Duodenal mucosa (tissue), 2 donors: ENCODE measurements around the gene CTRL.

Source experiments
- H3K27ac ChIP-seq: one replicate; pipeline ENCODE4 v1.7.0; 2013; ENCODE audit warnings: low read depth, low read length
- H3K27me3 ChIP-seq, 2 donors: one replicate each; pipeline ENCODE4 v1.7.0; 2013; ENCODE audit warnings: low read length in 2 of 2, control low read depth in 1 of 2; ENCODE audit not compliant: insufficient read depth in 2 of 2, control insufficient read depth in 1 of 2
- H3K36me3 ChIP-seq, 2 donors: one replicate each; pipeline ENCODE4 v1.7.0; 2013; ENCODE audit warnings: low read length in 2 of 2, control low read depth in 1 of 2; ENCODE audit not compliant: insufficient read depth in 2 of 2, control insufficient read depth in 1 of 2
- H3K4me1 ChIP-seq, 2 donors: one replicate each; pipeline ENCODE4 v1.7.0; 2013; ENCODE audit warnings: low read length in 2 of 2, control low read depth in 1 of 2; ENCODE audit not compliant: insufficient read depth in 2 of 2, control insufficient read depth in 1 of 2
- H3K4me3 ChIP-seq, 2 donors: one replicate each; pipeline ENCODE4 v1.7.0; 2013; ENCODE audit warnings: low read length in 2 of 2, low read depth in 1 of 2
- H3K9ac ChIP-seq, 2 donors: one replicate each; pipeline ENCODE4 v1.7.0; 2013; ENCODE audit warnings: low read length in 2 of 2, low read depth in 1 of 2
- H3K9me3 ChIP-seq, 2 donors: one replicate each; pipeline ENCODE4 v1.7.0; 2013; ENCODE audit warnings: low read length in 2 of 2, control low read depth in 1 of 2; ENCODE audit not compliant: control insufficient read depth in 1 of 2

The CTRL gene

DNA sequence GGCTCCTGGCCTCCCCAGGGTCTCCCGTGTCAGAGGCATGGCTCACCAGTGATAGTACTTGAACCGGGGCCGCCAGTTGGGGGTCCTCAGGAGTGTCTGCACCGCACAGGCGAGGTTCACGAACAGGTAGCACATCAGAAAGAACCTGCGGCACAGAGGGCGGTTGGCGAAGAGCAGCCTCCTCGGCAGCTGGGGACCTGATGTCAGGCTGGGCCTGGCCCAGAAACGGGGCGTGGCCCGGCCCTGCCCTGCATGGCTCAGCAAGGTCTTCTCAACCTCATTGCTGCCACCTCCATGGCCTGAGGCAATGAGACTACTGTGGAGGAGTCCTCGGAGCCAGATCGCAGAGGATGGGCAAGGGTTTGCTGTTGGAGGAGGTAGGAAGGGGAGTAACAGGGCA is 16.4 kb upstream of the CTRL start:
- Histone ChIP-seq H3K27me3 (no peaks in the 10 kb centered on the region), H3K9ac (no peak overlapping the region), H3K9me3 (no peaks in the 10 kb centered on the region), H3K36me3 (peaks cover 3 to 58% of the 10 kb centered on the region in 2 donors), H3K4me1 (peaks cover 0 to 10% of the 10 kb centered on the region in 2 donors), H3K4me3 (no peak overlapping the region), H3K27ac (no peak overlapping the region)

DNA sequence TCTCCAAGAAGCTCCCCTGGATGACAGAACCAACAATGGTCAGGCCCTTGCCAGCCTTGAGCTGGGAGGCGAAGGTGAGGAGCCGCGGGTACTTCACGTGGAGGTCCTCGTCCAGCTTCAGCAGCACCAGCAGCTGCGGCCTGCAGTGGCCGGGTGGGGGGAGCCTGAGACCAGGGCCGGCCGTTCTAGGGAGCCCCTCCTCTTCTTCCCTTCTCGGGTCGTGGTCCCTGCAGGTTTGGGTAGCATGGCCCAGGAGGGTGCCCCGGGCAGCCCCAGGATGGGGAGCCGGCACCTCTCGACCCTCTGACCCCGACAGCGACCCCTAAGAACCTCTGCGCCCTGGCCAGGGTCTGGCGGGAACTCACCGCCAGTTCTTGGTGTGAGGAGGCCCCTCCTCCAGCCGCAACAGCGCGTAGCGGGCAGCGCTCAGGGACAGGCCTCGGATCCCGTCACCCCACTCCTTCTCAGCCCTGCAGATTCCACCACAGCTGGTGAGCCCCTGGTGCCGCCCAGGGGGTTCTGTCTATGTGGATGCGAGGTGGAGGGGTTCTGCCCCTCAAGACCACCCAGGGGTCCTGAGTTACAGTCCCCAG is 15.4 kb upstream of the CTRL start:
- H3K4me1 ChIP-seq, result peaks cover 0 to 10% of the 10 kb centered on the region in 2 donors
- no peaks in the 10 kb centered on the region for H3K27me3 ChIP-seq
- H3K9me3 ChIP-seq, result no peaks in the 10 kb centered on the region
- peaks cover 3 to 61% of the 10 kb centered on the region in 2 donors for H3K36me3 ChIP-seq
- no peak overlapping the region for H3K9ac ChIP-seq
- no peak overlapping the region for H3K4me3 ChIP-seq
- H3K27ac ChIP-seq, result no peak overlapping the region

DNA sequence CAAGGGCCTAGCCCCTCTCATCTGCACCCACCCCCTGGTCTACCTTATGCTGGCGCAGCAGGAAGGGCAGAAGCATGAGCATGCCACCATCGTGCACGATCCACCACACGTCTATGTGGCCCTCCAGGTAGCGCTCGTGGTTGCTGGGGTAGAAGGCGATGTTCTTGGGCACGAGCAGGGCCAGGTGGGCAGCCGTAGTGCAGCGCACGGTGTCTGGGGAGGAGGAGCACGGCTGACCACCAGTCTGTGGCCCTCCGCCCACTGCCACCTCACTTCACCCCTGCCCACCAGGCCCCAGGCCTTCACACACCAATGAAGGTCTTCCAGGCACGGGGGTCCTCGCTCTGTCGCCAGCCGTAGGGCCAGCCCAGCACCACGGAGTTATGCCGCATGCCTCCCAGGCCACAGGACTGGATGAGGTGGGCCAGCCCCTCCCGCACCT is 14.5 kb upstream of the CTRL start:
- no peak overlapping the region for H3K27ac ChIP-seq

DNA sequence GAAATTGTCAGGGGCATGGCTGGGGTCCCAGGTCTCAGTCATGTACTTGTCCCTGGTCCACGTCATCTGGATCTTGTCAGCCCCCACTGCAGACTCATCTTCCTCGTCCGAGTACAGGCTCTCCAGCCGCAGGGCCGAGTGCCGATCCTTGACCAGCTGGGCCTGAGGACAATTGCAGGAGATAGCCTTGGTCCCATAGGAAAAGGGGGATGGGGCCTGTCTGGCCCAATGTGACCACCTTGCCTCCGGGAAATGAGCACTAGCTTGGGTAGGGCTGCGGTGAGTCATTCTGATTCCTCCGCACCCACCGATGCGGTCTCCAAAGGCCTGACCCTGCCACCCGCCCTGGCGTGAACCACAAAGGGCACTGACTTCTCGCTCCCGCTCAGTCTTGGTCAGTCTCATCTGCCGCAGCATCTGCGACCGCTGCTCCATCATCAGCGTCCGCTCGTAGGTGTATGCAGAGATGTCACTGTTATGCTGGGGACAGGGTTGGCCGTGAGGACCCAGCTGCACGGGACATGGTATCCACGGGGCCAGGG is 13.8 kb upstream of the CTRL start:
- Histone ChIP-seq H3K27ac (no peak overlapping the region), H3K9me3 (no peaks in the 10 kb centered on the region), H3K9ac (no peak overlapping the region), H3K27me3 (no peaks in the 10 kb centered on the region), H3K4me1 (peaks cover 0 to 11% of the 10 kb centered on the region in 2 donors), H3K4me3 (no peak overlapping the region), H3K36me3 (peaks cover 3 to 47% of the 10 kb centered on the region in 2 donors)

More for the DNA sequence above, 14.5 kb upstream of the CTRL start:
- Histone ChIP-seq H3K9me3 (no peaks in the 10 kb centered on the region), H3K4me3 (no peak overlapping the region), H3K9ac (no peak overlapping the region), H3K36me3 (peaks cover 3 to 54% of the 10 kb centered on the region in 2 donors), H3K4me1 (peaks cover 0 to 10% of the 10 kb centered on the region in 2 donors), H3K27me3 (no peaks in the 10 kb centered on the region)

DNA sequence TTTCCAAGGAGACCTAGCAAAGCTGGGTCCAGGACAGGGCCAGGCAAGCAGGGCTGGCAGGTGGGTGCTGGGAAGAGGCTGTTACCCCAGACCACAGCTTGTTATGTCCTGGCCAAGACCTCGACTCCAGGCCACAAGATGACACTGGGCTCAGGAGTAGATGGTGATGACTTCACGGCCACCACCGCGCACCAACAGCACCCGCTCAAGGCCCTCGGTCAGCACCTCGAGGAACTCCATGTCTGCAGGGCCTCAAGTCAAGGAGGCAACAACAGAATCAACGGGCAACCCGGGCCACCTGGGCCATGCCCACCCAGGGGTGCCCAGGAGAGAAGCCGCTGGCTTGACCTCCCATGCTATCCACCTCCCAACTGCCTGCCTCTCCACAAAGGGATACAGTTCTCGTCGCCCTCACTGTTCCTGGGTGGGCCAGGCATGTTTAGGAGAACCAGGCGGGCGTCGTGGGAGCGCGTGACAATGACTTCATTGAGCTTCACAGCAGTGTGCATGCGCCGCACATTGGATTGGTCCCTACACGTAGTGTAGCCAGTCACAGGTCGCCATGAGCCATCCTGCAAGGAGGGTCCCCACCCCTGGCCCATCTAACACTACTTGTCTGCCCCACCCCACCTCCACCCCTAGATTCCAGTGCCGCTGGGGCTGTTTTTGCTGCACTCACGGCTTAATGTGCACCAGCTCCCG is 13.2 kb upstream of the CTRL start:
- Histone ChIP-seq H3K27me3 (no peaks in the 10 kb centered on the region), H3K9me3 (no peaks in the 10 kb centered on the region), H3K36me3 (peaks cover 3 to 43% of the 10 kb centered on the region in 2 donors), H3K4me1 (peaks cover 0 to 17% of the 10 kb centered on the region in 2 donors), H3K4me3 (no peak overlapping the region), H3K9ac (no peak overlapping the region), H3K27ac (no peak overlapping the region)

DNA sequence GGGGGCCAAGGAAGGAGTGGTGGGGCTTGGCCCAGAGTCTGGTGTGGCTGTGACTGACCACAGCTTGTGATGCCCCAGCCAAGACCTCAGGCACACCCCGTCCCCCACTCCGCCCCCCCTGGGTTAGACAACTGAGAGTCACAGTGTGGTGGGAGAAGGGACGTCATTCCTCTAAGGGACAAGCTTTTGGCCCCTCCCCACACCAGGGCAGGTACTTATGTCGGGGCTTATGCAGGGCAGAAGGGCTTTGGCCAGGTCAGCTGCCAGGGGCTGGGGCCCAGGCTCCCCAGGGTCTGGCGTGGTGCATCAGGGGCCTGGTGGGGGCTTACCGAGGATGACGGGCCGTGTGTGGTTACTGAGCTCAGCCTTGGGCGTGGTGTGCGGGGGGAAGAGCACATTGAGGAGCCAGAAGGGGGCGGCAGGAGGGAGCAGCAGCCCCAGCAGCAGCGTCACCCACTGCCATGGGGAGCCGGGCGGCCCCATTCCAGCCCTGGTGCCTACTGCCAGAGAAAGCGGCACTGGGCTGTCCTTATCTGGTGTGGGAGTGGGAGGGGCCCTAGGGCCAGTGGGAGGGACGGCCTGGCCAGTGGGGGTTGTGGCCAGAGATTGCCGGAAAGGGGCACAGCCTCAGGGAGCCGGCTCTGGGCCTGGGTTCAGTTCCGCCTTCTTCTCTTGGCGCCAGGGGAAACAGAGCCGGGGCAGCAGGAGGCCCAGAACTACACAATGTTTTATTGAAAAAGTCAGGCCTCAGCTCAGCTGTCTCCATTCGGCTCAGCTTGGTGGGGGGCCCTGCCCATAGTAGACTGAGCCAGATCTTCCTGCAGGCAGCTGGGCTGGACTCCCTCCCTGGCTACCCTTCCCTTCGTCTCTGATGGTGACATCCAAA is 12.2 kb upstream of the CTRL start, which contains the start of gene LCAT:
Gene LCAT (minus strand): TSS at position 502 of the 886 bp plus-strand sequence. CDS start 19 bp downstream, at position 483.
- no peak within 1 kb of the TSS for H3K27ac ChIP-seq
- peak within 1 kb of the TSS in 1 of 2 donors; percentile 18 for H3K9ac ChIP-seq
- no peak within 1 kb of the TSS for H3K4me3 ChIP-seq
- peaks cover 0 to 19% of the 10 kb centered on the region in 2 donors for H3K4me1 ChIP-seq
- H3K9me3 ChIP-seq, result no peaks in the 10 kb centered on the region
- H3K36me3 ChIP-seq, result peaks cover 3 to 39% of the 10 kb centered on the region in 2 donors
- no peaks in the 10 kb centered on the region for H3K27me3 ChIP-seq

DNA sequence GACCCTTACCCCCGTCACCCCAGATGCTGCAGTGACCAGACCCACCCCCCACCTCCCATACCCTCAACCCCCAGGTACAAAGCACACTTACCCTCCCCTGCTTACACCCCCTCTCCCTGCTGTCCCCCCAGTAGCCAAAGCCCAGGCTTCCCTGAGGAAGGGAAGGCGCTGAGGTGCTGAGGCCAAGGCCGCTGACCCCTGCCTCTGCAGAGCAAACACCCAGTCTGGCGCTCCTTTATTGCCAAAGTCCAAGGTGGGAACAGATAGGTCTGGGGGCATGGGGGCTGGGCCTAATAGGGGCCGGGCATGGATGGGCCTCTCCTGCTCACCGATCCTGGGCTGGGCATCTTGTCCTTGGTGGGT is 11.6 kb upstream of the CTRL start:
- Histone ChIP-seq H3K36me3 (peaks cover 3 to 33% of the 10 kb centered on the region in 2 donors), H3K27me3 (no peaks in the 10 kb centered on the region), H3K9ac (peak overlapping the region in 1 of 2 donors; percentile 18), H3K4me3 (no peak overlapping the region), H3K27ac (no peak overlapping the region), H3K9me3 (no peaks in the 10 kb centered on the region), H3K4me1 (peaks cover 0 to 19% of the 10 kb centered on the region in 2 donors)

DNA sequence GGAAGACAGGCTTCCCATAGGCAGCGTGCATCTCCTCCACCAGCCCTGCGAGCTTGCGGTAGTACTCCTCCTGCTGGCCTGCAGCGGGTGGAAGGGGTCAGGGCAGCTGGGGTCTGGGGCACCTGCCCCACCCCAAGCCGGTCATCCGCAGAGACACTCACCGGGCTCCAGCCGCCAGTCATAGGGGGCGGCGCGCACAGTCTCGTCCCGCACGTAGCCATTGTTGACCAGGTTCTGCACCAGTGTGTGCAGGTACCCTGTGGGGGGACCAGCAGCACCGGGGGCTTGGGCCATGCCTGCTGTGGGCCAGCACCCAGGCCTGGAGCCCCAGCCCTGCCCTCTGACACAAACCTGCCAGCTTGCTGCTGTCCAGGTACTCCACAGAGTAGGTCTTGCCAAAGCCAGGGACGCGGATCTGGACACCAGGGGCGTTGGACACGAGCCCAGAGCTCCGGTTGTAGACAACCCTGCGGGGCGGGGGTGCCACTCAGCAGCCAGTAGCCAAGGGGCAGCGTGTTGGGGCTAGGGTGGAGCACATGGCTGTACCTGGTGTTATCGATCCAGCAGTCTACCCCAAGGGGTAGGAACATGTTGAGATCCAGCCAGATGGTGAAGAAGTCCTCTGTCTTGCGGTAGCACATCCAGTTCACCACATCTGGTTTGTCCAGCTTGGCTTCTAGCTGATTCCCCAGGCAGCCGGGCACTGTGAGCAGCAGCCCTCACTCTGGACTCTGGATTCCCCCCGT is 11.0 kb upstream of the CTRL start:
- Histone ChIP-seq H3K36me3 (peaks cover 3 to 33% of the 10 kb centered on the region in 2 donors), H3K27me3 (no peaks in the 10 kb centered on the region), H3K9me3 (no peaks in the 10 kb centered on the region), H3K9ac (no peak overlapping the region), H3K4me1 (peaks cover 0 to 19% of the 10 kb centered on the region in 2 donors), H3K27ac (no peak overlapping the region), H3K4me3 (no peak overlapping the region)

DNA sequence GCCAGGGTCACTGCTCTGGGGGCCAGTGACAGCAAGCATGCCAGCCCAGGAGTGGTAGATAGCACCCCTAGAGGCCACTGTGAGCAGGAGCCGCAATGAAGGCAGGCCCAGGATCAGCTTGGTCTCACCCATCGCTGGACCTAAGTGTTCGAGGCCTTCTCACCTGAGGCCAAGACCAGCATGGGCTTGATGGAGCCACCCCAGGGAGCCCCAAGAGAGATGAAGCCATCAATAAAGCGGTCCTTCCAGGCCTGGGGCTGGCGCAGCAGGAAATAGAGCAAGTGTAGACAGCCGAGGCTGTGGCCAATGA is 10.5 kb upstream of the CTRL start:
- H3K9me3 ChIP-seq, result no peaks in the 10 kb centered on the region
- peaks cover 3 to 27% of the 10 kb centered on the region in 2 donors for H3K36me3 ChIP-seq
- H3K9ac ChIP-seq, result no peak overlapping the region
- H3K4me3 ChIP-seq, result no peak overlapping the region
- H3K27ac ChIP-seq, result no peak overlapping the region
- H3K4me1 ChIP-seq, result peaks cover 4 to 23% of the 10 kb centered on the region in 2 donors
- H3K27me3 ChIP-seq, result no peaks in the 10 kb centered on the region
